OCI-LY1 (cell line): ENCODE data around the gene CHRM4.

Experiments used
- CTCF ChIP-seq: fragments of 200-600 bp; sonication (generic), shearing (Covaris generic); IDR thresholded peaks from 2 replicates; pipeline ENCODE4 v1.5.1; 2017; ENCODE audit warnings: mild to moderate bottlenecking, antibody characterized with exemption, low read length, moderate library complexity, mixed read lengths
- EZH2 ChIP-seq: fragments of 200-600 bp; sonication (generic), shearing (Covaris generic); IDR thresholded peaks from 2 replicates; pipeline ENCODE4 v1.8.0; 2017; ENCODE audit warnings: borderline replicate concordance, mixed run types, mild to moderate bottlenecking, antibody characterized with exemption, low read length, moderate library complexity, mixed read lengths

- TF ChIP-seq CTCF (no peak), EZH2 (no peak)
Measured at GRCh38 chr11:46383974-46384701, 7.4 kb downstream of the CHRM4 start.
